Body of pancreas (tissue), 4 donors: ENCODE data around the gene RPL37. TPM values are rescaled to one million over a fixed set of nuclear protein-coding genes. Genes with fewer than 3 reads are reported as not detected.
"Not testable (repeated sequence)": the region's sequence is repeated elsewhere in the genome, so short reads cannot be mapped to it uniquely, and the experiment has no call there.

Experiments
- ATAC-seq: fragments of 150-250 bp; one replicate; pipeline ENCODE4 v1.9.1; 2016
- DNase-seq, 4 donors: peaks; one replicate each; pipeline ENCODE4 v3.0.0-alpha.2; 2019
- H3K27ac ChIP-seq, 4 donors: fragments of 200-600 bp; sonication (generic); 1 replicate in 3 of 4; 2 replicates in 1 of 4; pipeline versions ENCODE4 v1.5.1 to v1.6.1; 2016 to 2019; ENCODE audit warnings: mild to moderate bottlenecking in 1 of 4, mixed read lengths in 1 of 4, moderate library complexity in 1 of 4
- H3K27me3 ChIP-seq, 2 donors: fragments of 200-600 bp; sonication (generic); one replicate each; pipeline ENCODE4 v1.6.0; 2016; ENCODE audit warnings: mild to moderate bottlenecking in 1 of 2
- H3K36me3 ChIP-seq, 2 donors: fragments of 200-600 bp; sonication (generic); replicated peaks in 1 of 2; 2 replicates each; pipeline ENCODE4 v1.5.1; 2016; ENCODE audit warnings: low read depth in 2 of 2; ENCODE audit not compliant: insufficient read depth in 1 of 2
- H3K4me1 ChIP-seq: fragments of 200-600 bp; sonication (generic); one replicate; pipeline ENCODE4 v1.6.0; 2016
- H3K4me3 ChIP-seq, 2 donors: fragments of 200-600 bp; sonication (generic); 1 replicate in 1 of 2; 2 replicates in 1 of 2; pipeline ENCODE4 v1.5.1; 2016 to 2019
- H3K9me3 ChIP-seq, 3 donors: fragments of 200-600 bp; sonication (generic); 1 replicate in 2 of 3; 2 replicates in 1 of 3; pipeline ENCODE4 v1.5.1; 2016
- CTCF ChIP-seq, 7 experiments: fragments of 450-650 bp in 4 of 7; fragments of 200-600 bp in 3 of 7; sonication (generic) in 3 of 7; IDR thresholded peaks; one replicate each; pipeline ENCODE4 v1.5.1; 2016 to 2019; ENCODE audit warnings: antibody characterized with exemption in 7 of 7
- POLR2A ChIP-seq, 3 donors: fragments of 450-650 bp; IDR thresholded peaks; one replicate each; pipeline ENCODE4 v1.6.1; 2016; ENCODE audit warnings: antibody characterized with exemption in 3 of 3, mild to moderate bottlenecking in 2 of 3
- WGBS, 2 donors: methylation state at CpG; one replicate each; pipeline ENCODE4 v1.1.5; 2017; 5-methylcytosine and 5-hydroxymethylcytosine counted together
- intact Hi-C: fragments of 100-400 bp; cut with DNase I; formaldehyde crosslinking; loops from one replicate; pipeline ENCODE4 v1.15.1; 2023
- total RNA-seq, 2 donors: library from RNA; depleted of rRNA; stranded (reverse); fragments of >200 nt; gene quantifications; one replicate each; pipeline ENCODE4 v1.1.0, GENCODE V29; 2016

The RPL37 gene
- total RNA-seq, 2 donors from 2014 or later = 126 to 256 TPM

DNA sequence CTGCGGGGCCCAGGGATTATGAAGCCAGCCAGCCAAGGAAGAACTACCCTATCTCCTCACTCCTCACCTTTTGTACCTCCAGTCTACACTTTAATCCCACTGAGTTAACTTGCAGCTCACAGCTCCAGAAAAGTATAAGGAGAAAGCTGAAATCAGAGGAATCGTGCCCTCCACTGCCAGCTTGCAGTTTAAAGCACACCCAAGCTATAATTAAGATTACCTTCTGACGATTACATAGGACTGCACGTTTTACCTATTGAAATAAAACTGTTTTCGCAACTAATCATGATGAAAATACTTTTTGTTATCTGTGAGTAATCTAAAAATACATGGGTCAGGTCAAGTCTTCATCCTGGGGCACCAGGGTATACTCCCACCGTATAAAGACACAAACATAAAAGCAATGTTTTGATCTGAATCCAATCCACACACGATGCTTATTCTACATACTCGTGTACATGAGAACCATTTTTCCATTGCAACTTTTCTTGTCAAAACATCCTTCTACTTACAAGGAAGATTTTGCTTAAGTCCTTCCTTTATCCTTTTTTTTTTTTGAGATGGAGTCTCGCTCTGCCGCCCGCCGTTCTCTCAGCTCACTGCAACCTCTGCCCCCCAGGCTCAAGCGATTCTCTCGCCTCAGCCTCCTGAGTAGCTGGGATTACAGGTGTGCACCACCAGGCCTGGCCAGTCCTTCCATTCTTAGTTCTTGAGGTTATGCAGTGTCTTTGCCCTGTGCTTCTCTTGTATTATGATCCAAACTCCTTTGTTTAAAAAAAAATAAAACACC is 7.6 kb downstream of the RPL37 start:
- H3K27ac ChIP-seq = no peak overlapping the region
- no peak for ATAC-seq
- intact Hi-C loops = no loop called here
- no peak overlapping the region for H3K4me3 ChIP-seq
- no peaks in the 10 kb centered on the region for H3K27me3 ChIP-seq
- H3K9me3 ChIP-seq = no peaks in the 10 kb centered on the region
- TF ChIP-seq CTCF (IDR thresholded peaks at IDR 0.05) = no peak
- 89% methylated on average over 14 of the region's 14 CpGs for WGBS, 2 donors
- peaks cover 6% of the 10 kb centered on the region for H3K4me1 ChIP-seq
- peaks cover 0 to 30% of the 10 kb centered on the region in 2 donors for H3K36me3 ChIP-seq
- no peak for DNase-seq

GRCh38 chr5:40826489-40827187 is 8.4 kb downstream of the RPL37 start:
- peaks cover 0 to 26% of the 10 kb centered on the region in 2 donors for H3K36me3 ChIP-seq
- H3K27me3 ChIP-seq = no peaks in the 10 kb centered on the region
- no peaks in the 10 kb centered on the region for H3K9me3 ChIP-seq
- DNase-seq (no peak), ATAC-seq (no peak)
- H3K27ac ChIP-seq = no peak overlapping the region
- TF ChIP-seq POLR2A (IDR thresholded peaks at IDR 0.05) = no peak
- TF ChIP-seq CTCF (IDR thresholded peaks at IDR 0.05) = no peak
- intact Hi-C loops = no loop called here
- no peak overlapping the region for H3K4me3 ChIP-seq
- no peaks in the 10 kb centered on the region for H3K4me1 ChIP-seq
- WGBS, 2 donors = 89 to 94% methylated on average over 5 of the region's 5 CpGs

DNA sequence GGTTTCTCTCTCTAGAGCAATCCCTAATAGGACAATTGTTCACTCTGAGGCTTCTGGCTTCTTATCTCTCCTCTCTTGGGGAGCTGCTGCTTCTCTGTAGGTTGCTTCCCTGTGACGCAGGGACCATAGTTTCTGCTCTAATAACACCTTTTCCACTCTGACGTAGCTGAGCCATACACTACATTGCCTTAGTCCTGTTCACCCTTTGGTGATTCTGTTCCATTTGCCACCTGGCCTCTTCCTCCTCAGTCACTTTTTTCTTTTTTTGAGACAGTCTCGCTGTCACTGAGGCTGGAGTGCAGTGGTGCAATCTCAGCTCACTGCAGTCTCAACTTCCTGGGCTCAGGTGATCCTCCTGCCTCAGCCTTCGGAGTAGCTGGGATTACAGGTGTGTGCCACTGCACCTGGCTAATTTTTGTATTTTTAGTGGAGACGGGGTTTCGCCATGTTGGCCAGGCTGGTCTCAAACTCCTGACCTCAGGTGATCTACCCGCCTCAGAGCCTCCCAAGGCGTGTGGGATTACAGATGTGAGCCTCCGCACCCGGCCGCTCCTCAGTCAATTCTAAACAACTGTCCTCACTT is 9.5 kb downstream of the RPL37 start:
- H3K4me3 ChIP-seq, H3K4me1 ChIP-seq, H3K27me3 ChIP-seq, intact Hi-C loops, H3K9me3 ChIP-seq, H3K27ac ChIP-seq, ATAC-seq, DNase-seq: not testable (repeated sequence)
- peaks cover 0 to 17% of the 10 kb centered on the region in 2 donors for H3K36me3 ChIP-seq
- WGBS, 2 donors = 93 to 97% methylated on average over 11 of the region's 11 CpGs

DNA sequence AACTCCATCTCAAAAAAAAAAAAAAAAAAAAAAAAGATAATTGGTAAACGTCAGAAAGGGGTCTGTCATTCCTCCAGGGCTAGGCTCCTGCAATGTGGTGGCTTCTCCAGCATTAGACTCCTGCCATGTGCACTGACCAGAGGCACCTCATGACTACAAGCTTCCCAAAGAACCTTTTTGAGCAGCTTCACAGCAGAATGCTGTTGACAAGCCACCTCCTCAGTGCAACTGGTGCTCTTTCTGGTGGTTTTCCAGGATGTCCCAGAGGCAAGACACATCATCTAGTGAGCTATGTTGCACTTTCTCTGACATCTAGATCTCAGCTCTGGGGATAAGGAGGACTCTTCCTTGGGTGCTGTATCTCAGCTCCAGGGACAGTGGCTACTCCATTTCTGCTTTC is 11.6 kb downstream of the RPL37 start:
- no peak overlapping the region for H3K27ac ChIP-seq
- peaks cover 0 to 4% of the 10 kb centered on the region in 2 donors for H3K36me3 ChIP-seq
- no peak for DNase-seq
- no peaks in the 10 kb centered on the region for H3K4me1 ChIP-seq
- H3K9me3 ChIP-seq = no peaks in the 10 kb centered on the region
- no peak for TF ChIP-seq CTCF (IDR thresholded peaks at IDR 0.05)
- TF ChIP-seq POLR2A (IDR thresholded peaks at IDR 0.05) = no peak
- WGBS, 2 donors = 42 to 64% methylated on average over 1 of the region's 1 CpG
- intact Hi-C loops = no loop called here
- H3K27me3 ChIP-seq = no peaks in the 10 kb centered on the region
- H3K4me3 ChIP-seq = no peak overlapping the region
- ATAC-seq = no peak

GRCh38 chr5:40813698-40814281 is 21.2 kb downstream of the RPL37 start:
- H3K4me3 ChIP-seq = no peak overlapping the region
- DNase-seq (no peak), ATAC-seq (no peak)
- intact Hi-C loops = no loop called here
- WGBS, 2 donors = 84 to 89% methylated on average over 1 to 2 of the region's 2 CpGs
- H3K9me3 ChIP-seq = no peaks in the 10 kb centered on the region
- H3K27me3 ChIP-seq = no peaks in the 10 kb centered on the region
- H3K27ac ChIP-seq = no peak overlapping the region
- H3K4me1 ChIP-seq = no peaks in the 10 kb centered on the region
- TF ChIP-seq POLR2A (IDR thresholded peaks at IDR 0.05) = no peak
- no peaks in the 10 kb centered on the region for H3K36me3 ChIP-seq
